ENCODE results near the gene MED16.

DNA sequence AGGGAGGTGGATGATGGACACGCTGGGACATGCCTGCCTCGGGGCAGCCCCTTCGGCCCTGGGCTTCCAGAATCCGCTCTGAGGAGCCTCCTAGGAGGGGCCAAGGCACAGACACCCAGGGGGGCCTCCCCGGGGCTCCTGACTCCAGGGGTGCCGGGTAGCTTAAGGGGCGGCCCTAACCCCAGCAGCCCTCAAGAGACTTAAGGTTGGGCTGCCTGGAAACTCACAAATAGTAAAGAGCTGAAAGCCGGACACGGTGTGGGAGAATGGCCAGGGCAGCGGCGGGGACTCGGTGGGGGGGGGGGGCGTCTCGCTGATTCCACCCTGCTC lies 40.5 kb upstream of the MED16 start:
- TF ChIP-seq, protein P1, sequence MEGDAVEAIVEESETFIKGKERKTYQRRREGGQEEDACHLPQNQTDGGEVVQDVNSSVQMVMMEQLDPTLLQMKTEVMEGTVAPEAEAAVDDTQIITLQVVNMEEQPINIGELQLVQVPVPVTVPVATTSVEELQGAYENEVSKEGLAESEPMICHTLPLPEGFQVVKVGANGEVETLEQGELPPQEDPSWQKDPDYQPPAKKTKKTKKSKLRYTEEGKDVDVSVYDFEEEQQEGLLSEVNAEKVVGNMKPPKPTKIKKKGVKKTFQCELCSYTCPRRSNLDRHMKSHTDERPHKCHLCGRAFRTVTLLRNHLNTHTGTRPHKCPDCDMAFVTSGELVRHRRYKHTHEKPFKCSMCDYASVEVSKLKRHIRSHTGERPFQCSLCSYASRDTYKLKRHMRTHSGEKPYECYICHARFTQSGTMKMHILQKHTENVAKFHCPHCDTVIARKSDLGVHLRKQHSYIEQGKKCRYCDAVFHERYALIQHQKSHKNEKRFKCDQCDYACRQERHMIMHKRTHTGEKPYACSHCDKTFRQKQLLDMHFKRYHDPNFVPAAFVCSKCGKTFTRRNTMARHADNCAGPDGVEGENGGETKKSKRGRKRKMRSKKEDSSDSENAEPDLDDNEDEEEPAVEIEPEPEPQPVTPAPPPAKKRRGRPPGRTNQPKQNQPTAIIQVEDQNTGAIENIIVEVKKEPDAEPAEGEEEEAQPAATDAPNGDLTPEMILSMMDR (IDR thresholded peaks at IDR 0.05; ENCODE audit: borderline replicate concordance, extremely low read depth, low read length, poor library complexity, severe bottlenecking) = no peak
- no peak for TF ChIP-seq EZH2 (IDR thresholded peaks at IDR 0.05; ENCODE audit: borderline replicate concordance, low read depth, low read length, severe bottlenecking)
